Measurements from ENCODE around the gene IFT25. TPM values are rescaled to one million over a fixed set of nuclear protein-coding genes. Genes with fewer than 3 reads are reported as not detected.

IFT25 gene
- total and polyA plus RNA-seq, 2 of the 13 experiments (the other 11 are each of a cell fraction or from before 2014, with no cell fraction given), result 19.7 to 48.0 TPM

GRCh38 chr1:53945433-53946251, at the start of gene IFT25 (continued):
- TF ChIP-seq ZNF580 (CRISPR knock-in tag; IDR thresholded peaks at IDR 0.05; ENCODE audit: borderline replicate concordance, low read depth), result no peak
- no peak for TF ChIP-seq SIN3B (IDR thresholded peaks at IDR 0.05; ENCODE audit: low read length)
- TF ChIP-seq ISL2 (CRISPR knock-in tag; IDR thresholded peaks at IDR 0.05), result 0 out of 2 replicates have a peak, but pooled peaks have one; percentile 18
- no peak for TF ChIP-seq ZNF44 (CRISPR knock-in tag; IDR thresholded peaks at IDR 0.05)
- no peak for TF ChIP-seq GTF3A (CRISPR knock-in tag; conservative IDR thresholded peaks at IDR 0.05)
- 0 out of 2 replicates have a peak, but pooled peaks have one; percentile 45 for TF ChIP-seq ZNF451 (CRISPR knock-in tag; IDR thresholded peaks at IDR 0.05)
- TF ChIP-seq ZNF7 (CRISPR knock-in tag; IDR thresholded peaks at IDR 0.05), result no peak
- no peak for TF ChIP-seq JUND (CRISPR knock-in tag; IDR thresholded peaks at IDR 0.05)
- TF ChIP-seq STAG1 (CRISPR knock-in tag; IDR thresholded peaks at IDR 0.05), result no peak
- TF ChIP-seq RORA (CRISPR knock-in tag; IDR thresholded peaks at IDR 0.05), result no peak
- peak; percentile 73; the same call in 1 of the 2 replicates for TF ChIP-seq SP5 (CRISPR knock-in tag; IDR thresholded peaks at IDR 0.05; ENCODE audit: borderline replicate concordance, low read depth)
- no peak for TF ChIP-seq PRDM4 (CRISPR knock-in tag; IDR thresholded peaks at IDR 0.05; ENCODE audit: borderline replicate concordance)
- TF ChIP-seq IKZF1 (IDR thresholded peaks at IDR 0.05), result no peak
- TF ChIP-seq, protein P1, sequence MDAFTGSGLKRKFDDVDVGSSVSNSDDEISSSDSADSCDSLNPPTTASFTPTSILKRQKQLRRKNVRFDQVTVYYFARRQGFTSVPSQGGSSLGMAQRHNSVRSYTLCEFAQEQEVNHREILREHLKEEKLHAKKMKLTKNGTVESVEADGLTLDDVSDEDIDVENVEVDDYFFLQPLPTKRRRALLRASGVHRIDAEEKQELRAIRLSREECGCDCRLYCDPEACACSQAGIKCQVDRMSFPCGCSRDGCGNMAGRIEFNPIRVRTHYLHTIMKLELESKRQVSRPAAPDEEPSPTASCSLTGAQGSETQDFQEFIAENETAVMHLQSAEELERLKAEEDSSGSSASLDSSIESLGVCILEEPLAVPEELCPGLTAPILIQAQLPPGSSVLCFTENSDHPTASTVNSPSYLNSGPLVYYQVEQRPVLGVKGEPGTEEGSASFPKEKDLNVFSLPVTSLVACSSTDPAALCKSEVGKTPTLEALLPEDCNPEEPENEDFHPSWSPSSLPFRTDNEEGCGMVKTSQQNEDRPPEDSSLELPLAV (CRISPR knock-in tag; conservative IDR thresholded peaks at IDR 0.05; ENCODE audit: low read depth), result no peak
- TF ChIP-seq USF2 (IDR thresholded peaks at IDR 0.05; ENCODE audit: low read depth, low read length), result no peak
- TF ChIP-seq USF2 (CRISPR knock-in tag; IDR thresholded peaks at IDR 0.05; ENCODE audit: borderline replicate concordance), result peak; percentile 14; the same call in 1 of the 2 replicates
- TF ChIP-seq CBX1 (IDR thresholded peaks at IDR 0.05; ENCODE audit: low read depth), result no peak
- no peak for TF ChIP-seq FOXA3 (CRISPR knock-in tag; IDR thresholded peaks at IDR 0.05)
- no peak for TF ChIP-seq MBNL3 (CRISPR knock-in tag; conservative IDR thresholded peaks at IDR 0.05)
- peak; percentile 78; the same call in 1 of the 2 replicates for TF ChIP-seq KMT2A (CRISPR knock-in tag; IDR thresholded peaks at IDR 0.05)
- TF ChIP-seq GRHL1 (CRISPR knock-in tag; conservative IDR thresholded peaks at IDR 0.05), result no peak
- no peak for TF ChIP-seq IRX3 (CRISPR knock-in tag; IDR thresholded peaks at IDR 0.05; ENCODE audit: borderline replicate concordance, low read depth)
- TF ChIP-seq ARNTL (CRISPR knock-in tag; IDR thresholded peaks at IDR 0.05), result no peak

Data from HepG2 (cell line).